Endothelial cell of umbilical vein (primary cell): ENCODE data around the gene TMEM121. TPM values are rescaled to one million over a fixed set of nuclear protein-coding genes. Genes with fewer than 3 reads are reported as not detected.

ENCODE experiments used
- BruUV-seq: library from RNA; stranded (reverse); fragments of 400-500 nt; replicated peaks from 2 replicates; lab custom pipeline; 2021; lab: Mats Ljungman, UMichigan
- CTCF ChIA-PET: fragments of 300-600, 350-600 bp; sonication (Branson Sonifier 250); formaldehyde crosslinking; loops from one replicate; lab custom pipeline; 2021; ENCODE audit warnings: antibody characterized with exemption, inconsistent platforms; lab: Charles Lee
- POLR2A ChIA-PET: fragments of 300-600, 350-600 bp; sonication (Branson Sonifier 250); formaldehyde crosslinking; loops from one replicate; lab custom pipeline; 2021; ENCODE audit warnings: antibody characterized with exemption, inconsistent platforms; lab: Charles Lee
- DNase-seq: peaks from one replicate; pipeline ENCODE4 v3.0.0-alpha.2; 2011; ENCODE audit warnings: low read depth, low spot score
- FAIRE-seq: peaks from 2 replicates; lab custom pipeline; 2011; peaks lifted over from hg19 to GRCh38; lab: Jason Lieb, UNC
- H2AFZ ChIP-seq: 2 replicates; pipeline ENCODE4 v1.6.0; 2012; ENCODE audit warnings: low read depth, low read length, control low read depth, inconsistent platforms
- H3K27ac ChIP-seq: 2 replicates; pipeline ENCODE4 v1.5.1; 2011; ENCODE audit warnings: low read depth, mild to moderate bottlenecking, control low read depth, low read length, moderate library complexity; ENCODE audit not compliant: insufficient read depth
- H3K27me3 ChIP-seq, 2 experiments: 2 replicates each; pipeline versions ENCODE4 v1.6.0 to v1.6.1; 2011; ENCODE audit warnings: low read length in 2 of 2, mixed read lengths in 1 of 2; ENCODE audit not compliant: control insufficient read depth in 2 of 2, insufficient read depth in 2 of 2
- H3K36me3 ChIP-seq, 2 experiments: 2 replicates in 1 of 2; 3 replicates in 1 of 2; pipeline ENCODE4 v1.5.1; 2011; ENCODE audit warnings: low read length in 2 of 2, mild to moderate bottlenecking in 1 of 2, moderate library complexity in 1 of 2; ENCODE audit not compliant: control insufficient read depth in 2 of 2, insufficient read depth in 2 of 2; ENCODE audit errors: extremely low read depth in 1 of 2
- H3K4me1 ChIP-seq: 3 replicates; pipeline ENCODE4 v1.5.1; 2011; ENCODE audit warnings: mild to moderate bottlenecking, low read length; ENCODE audit not compliant: control insufficient read depth, insufficient read depth; ENCODE audit errors: extremely low read depth
- H3K4me2 ChIP-seq: 2 replicates; pipeline ENCODE4 v1.6.1; 2011; ENCODE audit warnings: low read length, control low read depth, mixed read lengths; ENCODE audit not compliant: insufficient read depth
- H3K4me3 ChIP-seq, 3 experiments: fragments of 200-600 bp in 1 of 3; sonication (generic), shearing (Covaris generic) in 1 of 3; replicated peaks in 1 of 3; 2 replicates each; pipeline ENCODE4 v1.5.1; 2011 to 2016; ENCODE audit warnings: control low read depth in 3 of 3, low read length in 3 of 3, mild to moderate bottlenecking in 2 of 3, inconsistent platforms in 1 of 3, low read depth in 1 of 3, moderate library complexity in 1 of 3; ENCODE audit not compliant: insufficient read depth in 1 of 3
- H3K79me2 ChIP-seq: 2 replicates; pipeline ENCODE4 v1.6.0; 2012; ENCODE audit warnings: low read length, inconsistent platforms; ENCODE audit not compliant: control insufficient read depth, insufficient read depth
- H3K9ac ChIP-seq: replicated peaks from 2 replicates; pipeline ENCODE3; 2011; ENCODE audit warnings: low read length, control low read depth; ENCODE audit not compliant: insufficient read depth; ENCODE audit errors: extremely low read depth
- H3K9me1 ChIP-seq: replicated peaks from 3 replicates; pipeline ENCODE4 v1.6.0; 2011; ENCODE audit warnings: mild to moderate bottlenecking, low read length; ENCODE audit not compliant: control insufficient read depth, insufficient read depth; ENCODE audit errors: extremely low read depth
- H3K9me3 ChIP-seq: replicated peaks from 2 replicates; pipeline ENCODE4 v1.5.1; 2012; ENCODE audit warnings: low read length, inconsistent platforms; ENCODE audit not compliant: control insufficient read depth, insufficient read depth
- H4K20me1 ChIP-seq: replicated peaks from 2 replicates; pipeline ENCODE3; 2011; ENCODE audit warnings: mild to moderate bottlenecking, low read length; ENCODE audit not compliant: control insufficient read depth, insufficient read depth; ENCODE audit errors: extremely low read depth
- EZH2 ChIP-seq: IDR thresholded peaks from 2 replicates; pipeline ENCODE4 v1.6.1; 2012; ENCODE audit warnings: borderline replicate concordance, low read depth, mild to moderate bottlenecking, moderate library complexity, low read length, inconsistent platforms; ENCODE audit not compliant: severe bottlenecking
- FOS ChIP-seq: IDR thresholded peaks from 2 replicates; pipeline ENCODE4 v1.6.1; 2011; ENCODE audit warnings: mild to moderate bottlenecking, low read length, moderate library complexity, borderline replicate concordance; ENCODE audit not compliant: insufficient read depth
- GATA2 ChIP-seq: IDR thresholded peaks from 2 replicates; pipeline ENCODE4 v1.7.0; 2011; ENCODE audit warnings: low read depth, mild to moderate bottlenecking, moderate library complexity, mixed read lengths, low read length; ENCODE audit not compliant: insufficient read length, insufficient read depth
- JUN ChIP-seq: IDR thresholded peaks from 2 replicates; pipeline ENCODE4 v1.6.1; 2011; ENCODE audit warnings: borderline replicate concordance, low read depth; ENCODE audit not compliant: insufficient read length, insufficient read depth
- MAX ChIP-seq: IDR thresholded peaks from 2 replicates; pipeline ENCODE4 v1.6.1; 2011; ENCODE audit not compliant: insufficient read depth, insufficient read length
- MYC ChIP-seq: IDR thresholded peaks from one replicate; pipeline ENCODE4 v1.6.1; 2011; ENCODE audit warnings: mild to moderate bottlenecking, low read depth, low read length
- POLR2A ChIP-seq: IDR thresholded peaks from 2 replicates; pipeline ENCODE4 v1.6.1; 2012; ENCODE audit warnings: low read depth, mild to moderate bottlenecking, control low read depth, low read length
- POLR2AphosphoS5 ChIP-seq: IDR thresholded peaks from 2 replicates; pipeline ENCODE4 v1.6.1; 2012; ENCODE audit warnings: low read depth, mild to moderate bottlenecking, control low read depth, low read length, moderate library complexity; ENCODE audit not compliant: insufficient read depth
- dilution Hi-C: fragments of 300-500 bp; cut with MboI; formaldehyde crosslinking; loops from one replicate; pipeline ENCODE4 v1.15.0; 2019; ENCODE audit warnings: low sequenced_read_pairs; ENCODE audit not compliant: extremely low pct_ligation_motif_present
- intact Hi-C: fragments of 100-400 bp; cut with micrococcal nuclease; formaldehyde crosslinking; loops from one replicate; pipeline ENCODE4 v1.10.0; 2022
- polyA plus RNA-seq, 4 experiments: library from polyadenylated mRNA; depleted of rRNA in 3 of 4; stranded (reverse) in 3 of 4; unstranded in 1 of 4; fragments of >200 nt; gene quantifications; 2 replicates each; pipeline versions ENCODE4 v1.2.1 to v1.2.3, GENCODE V29; 2011 to 2012; ENCODE audit warnings: missing spikeins in 1 of 4
- total RNA-seq: library from RNA; stranded (reverse); gene quantifications from 2 replicates; pipeline ENCODE4 v1.2.3, GENCODE V29; 2021
- TF ChIP-seq, protein P1 (sequence below), 2 donors: IDR thresholded peaks; 1 replicate in 1 of 2; 2 replicates in 1 of 2; pipeline ENCODE4 v1.5.1; 2011; ENCODE audit warnings: low read length in 2 of 2, mild to moderate bottlenecking in 2 of 2, moderate library complexity in 2 of 2, control low read depth in 1 of 2, inconsistent platforms in 1 of 2, low read depth in 1 of 2; ENCODE audit not compliant: insufficient read depth in 1 of 2; ENCODE audit errors: extremely low read depth in 1 of 2

TMEM121 gene
- total and polyA plus RNA-seq, 2 donors (not counting 3 experiments of a cell fraction or from before 2014, with no cell fraction given), result 4.8 to 7.7 TPM

- BruUV-seq, result no TSS peak
- no peaks in the 10 kb centered on the region for H3K27me3 ChIP-seq
- H3K4me2 ChIP-seq, result no peak overlapping the region
- no peak overlapping the region for H3K9ac ChIP-seq
- H4K20me1 ChIP-seq, result no peaks in the 10 kb centered on the region
- H3K36me3 ChIP-seq, result no peaks in the 10 kb centered on the region
- DNase-seq (no peak), FAIRE-seq (no peak)
- H3K4me1 ChIP-seq, result no peaks in the 10 kb centered on the region
- no peak overlapping the region for H2AFZ ChIP-seq
- H3K4me3 ChIP-seq, result no peak overlapping the region
- no peak for TF ChIP-seq EZH2
- no peak for TF ChIP-seq FOS
- TF ChIP-seq, protein P1, sequence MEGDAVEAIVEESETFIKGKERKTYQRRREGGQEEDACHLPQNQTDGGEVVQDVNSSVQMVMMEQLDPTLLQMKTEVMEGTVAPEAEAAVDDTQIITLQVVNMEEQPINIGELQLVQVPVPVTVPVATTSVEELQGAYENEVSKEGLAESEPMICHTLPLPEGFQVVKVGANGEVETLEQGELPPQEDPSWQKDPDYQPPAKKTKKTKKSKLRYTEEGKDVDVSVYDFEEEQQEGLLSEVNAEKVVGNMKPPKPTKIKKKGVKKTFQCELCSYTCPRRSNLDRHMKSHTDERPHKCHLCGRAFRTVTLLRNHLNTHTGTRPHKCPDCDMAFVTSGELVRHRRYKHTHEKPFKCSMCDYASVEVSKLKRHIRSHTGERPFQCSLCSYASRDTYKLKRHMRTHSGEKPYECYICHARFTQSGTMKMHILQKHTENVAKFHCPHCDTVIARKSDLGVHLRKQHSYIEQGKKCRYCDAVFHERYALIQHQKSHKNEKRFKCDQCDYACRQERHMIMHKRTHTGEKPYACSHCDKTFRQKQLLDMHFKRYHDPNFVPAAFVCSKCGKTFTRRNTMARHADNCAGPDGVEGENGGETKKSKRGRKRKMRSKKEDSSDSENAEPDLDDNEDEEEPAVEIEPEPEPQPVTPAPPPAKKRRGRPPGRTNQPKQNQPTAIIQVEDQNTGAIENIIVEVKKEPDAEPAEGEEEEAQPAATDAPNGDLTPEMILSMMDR (IDR thresholded peaks at IDR 0.05; ENCODE audit: extremely low read depth in 1 of 2, insufficient read depth in 1 of 2, low read depth in 1 of 2, low read length in 2 of 2), result no peak
- no peak for TF ChIP-seq JUN
- no peak for TF ChIP-seq MAX
- TF ChIP-seq MYC, result no peak
- TF ChIP-seq POLR2AphosphoS5, result no peak
- no peak for TF ChIP-seq POLR2A
- TF ChIP-seq GATA2, result no peak
- dilution Hi-C loops (no loop called here), intact Hi-C loops (no loop called here)
- ChIA-PET POLR2A (no interaction called here), CTCF (no interaction called here)
- H3K9me1 ChIP-seq, result no peaks in the 10 kb centered on the region
- H3K9me3 ChIP-seq, result no peaks in the 10 kb centered on the region
- H3K27ac ChIP-seq, result no peak overlapping the region
- peaks cover 3% of the 10 kb centered on the region for H3K79me2 ChIP-seq
Observed at GRCh38 chr14:105495990-105496830, 30.2 kb upstream of the TMEM121 start.
